Ascending aorta (tissue), 2 donors: Measurements from ENCODE around the gene CHCHD3. TPM values are rescaled to one million over a fixed set of nuclear protein-coding genes. Genes with fewer than 3 reads are reported as not detected.

Source experiments
- DNase-seq, 2 donors: peaks; one replicate each; pipeline ENCODE4 v3.0.0-alpha.2; 2019; ENCODE audit warnings: low spot score in 2 of 2
- H3K27ac ChIP-seq, 2 donors: fragments of 200-600 bp; sonication (generic); one replicate each; pipeline ENCODE4 v1.5.1; 2016 to 2017; ENCODE audit warnings: mild to moderate bottlenecking in 1 of 2
- H3K27me3 ChIP-seq: fragments of 200-600 bp; sonication (generic); one replicate; pipeline ENCODE4 v1.5.1; 2017
- H3K36me3 ChIP-seq, 2 donors: fragments of 200-600 bp; sonication (generic); one replicate each; pipeline ENCODE4 v1.5.1; 2016
- H3K4me1 ChIP-seq, 2 donors: fragments of 200-600 bp; sonication (generic); one replicate each; pipeline ENCODE4 v1.5.1; 2016 to 2017; ENCODE audit warnings: mild to moderate bottlenecking in 1 of 2
- H3K4me3 ChIP-seq, 2 donors: fragments of 200-600 bp; sonication (generic); one replicate each; pipeline ENCODE4 v1.5.1; 2016 to 2017; ENCODE audit warnings: mild to moderate bottlenecking in 1 of 2
- H3K9me3 ChIP-seq, 2 donors: fragments of 200-600 bp; sonication (generic); one replicate each; pipeline ENCODE4 v1.5.1; 2016
- CTCF ChIP-seq, 3 experiments: fragments of 200-600 bp in 2 of 3; fragments of 450-650 bp in 1 of 3; sonication (generic) in 2 of 3; IDR thresholded peaks; one replicate each; pipeline ENCODE4 v1.5.1; 2016 to 2019; ENCODE audit warnings: antibody characterized with exemption in 3 of 3, mild to moderate bottlenecking in 1 of 3, moderate library complexity in 1 of 3
- intact Hi-C: fragments of 100-400 bp; cut with DNase I; formaldehyde crosslinking; loops from one replicate; pipeline ENCODE4 v1.15.1; 2023
- total RNA-seq: library from RNA; depleted of rRNA; stranded (reverse); fragments of >200 nt; gene quantifications from one replicate; pipeline ENCODE4 v1.1.0, GENCODE V29; 2016

Gene CHCHD3
- total RNA-seq, 1 donor from 2014 or later = 26.2 TPM

- no peak overlapping the region for H3K27ac ChIP-seq
- no peaks in the 10 kb centered on the region for H3K36me3 ChIP-seq
- no peak for TF ChIP-seq CTCF (IDR thresholded peaks at IDR 0.05)
- peaks cover under 1 to 2% of the 10 kb centered on the region in 2 donors for H3K4me1 ChIP-seq
- no peak overlapping the region for H3K4me3 ChIP-seq
- H3K27me3 ChIP-seq = no peaks in the 10 kb centered on the region
- intact Hi-C loops = no loop called here
- no peaks in the 10 kb centered on the region for H3K9me3 ChIP-seq
- DNase-seq = no peak
Measured at GRCh38 chr7:133024596-133024995, 57.3 kb downstream of the CHCHD3 start.

DNA sequence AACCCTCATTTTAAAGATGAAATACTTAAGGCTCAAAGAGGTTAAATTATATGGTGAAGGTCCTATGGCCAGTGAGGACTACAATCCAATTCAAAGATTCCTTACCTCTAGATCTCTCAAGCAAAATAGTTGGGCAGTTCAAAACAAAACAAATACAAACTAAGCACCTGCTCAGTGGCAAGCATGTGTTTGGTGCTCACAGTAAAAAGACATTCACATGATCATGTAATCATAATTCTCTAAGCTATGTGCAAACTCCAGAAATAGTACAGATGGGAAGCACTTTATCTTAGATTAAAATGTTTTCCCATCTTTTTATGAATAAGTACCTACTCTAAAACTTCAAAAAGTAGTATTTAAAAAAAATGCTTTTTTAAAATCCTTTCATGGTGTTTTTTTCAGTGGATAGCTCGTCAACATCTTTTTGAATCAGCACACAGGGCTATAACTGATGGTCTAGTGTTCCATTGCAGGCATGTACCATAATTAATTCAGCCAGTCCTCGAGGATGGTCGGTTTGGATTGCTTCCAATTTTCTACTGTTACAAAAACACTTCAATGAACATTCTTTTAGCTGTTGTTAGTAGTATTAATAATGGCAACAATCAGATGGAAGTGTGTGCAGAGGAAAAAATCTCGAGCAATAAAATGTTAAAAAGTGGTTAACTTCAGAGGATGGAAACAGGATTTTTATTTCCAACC is 58.4 kb downstream of the CHCHD3 start:
- H3K4me1 ChIP-seq = no peaks in the 10 kb centered on the region
- H3K4me3 ChIP-seq = no peak overlapping the region
- intact Hi-C loops = no loop called here
- H3K36me3 ChIP-seq = no peaks in the 10 kb centered on the region
- H3K27ac ChIP-seq = no peak overlapping the region
- DNase-seq = no peak
- H3K9me3 ChIP-seq = no peaks in the 10 kb centered on the region
- TF ChIP-seq CTCF (IDR thresholded peaks at IDR 0.05) = no peak
- H3K27me3 ChIP-seq = no peaks in the 10 kb centered on the region

- Histone ChIP-seq H3K4me3 (no peak overlapping the region), H3K4me1 (no peaks in the 10 kb centered on the region), H3K27ac (no peak overlapping the region), H3K9me3 (no peaks in the 10 kb centered on the region), H3K27me3 (no peaks in the 10 kb centered on the region), H3K36me3 (no peaks in the 10 kb centered on the region)
- DNase-seq = no peak
- intact Hi-C loops = no loop called here
- no peak for TF ChIP-seq CTCF (IDR thresholded peaks at IDR 0.05)
Measured at GRCh38 chr7:133022661-133023060, 59.2 kb downstream of the CHCHD3 start.

DNA sequence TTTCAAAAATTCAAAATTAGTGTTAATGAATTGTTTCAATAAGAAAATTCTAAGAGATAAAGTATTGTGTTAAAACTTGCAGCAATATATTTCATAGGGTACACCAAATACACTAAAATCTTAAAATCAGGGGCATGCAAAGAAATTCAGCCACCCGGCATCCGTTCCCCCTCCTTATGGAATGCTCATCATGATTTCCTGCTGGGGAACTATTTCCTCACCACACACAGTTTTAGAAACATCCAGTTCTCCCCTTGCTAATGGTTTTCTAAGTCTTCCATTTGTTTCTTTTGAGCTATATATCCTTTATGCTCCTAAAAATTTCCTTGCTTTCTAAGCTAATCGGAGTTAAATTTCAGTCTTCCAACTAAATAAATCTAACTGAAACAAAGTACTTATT is 60.7 kb downstream of the CHCHD3 start:
- Histone ChIP-seq H3K27ac (no peak overlapping the region), H3K36me3 (no peaks in the 10 kb centered on the region), H3K27me3 (no peaks in the 10 kb centered on the region), H3K4me3 (no peak overlapping the region), H3K4me1 (no peaks in the 10 kb centered on the region), H3K9me3 (no peaks in the 10 kb centered on the region)
- no peak for TF ChIP-seq CTCF (IDR thresholded peaks at IDR 0.05)
- DNase-seq = no peak
- intact Hi-C loops = no loop called here

- intact Hi-C loops = no loop called here
- Histone ChIP-seq H3K27ac (no peak overlapping the region), H3K36me3 (no peaks in the 10 kb centered on the region), H3K4me1 (no peaks in the 10 kb centered on the region), H3K9me3 (no peaks in the 10 kb centered on the region), H3K4me3 (no peak overlapping the region), H3K27me3 (no peaks in the 10 kb centered on the region)
- TF ChIP-seq CTCF (IDR thresholded peaks at IDR 0.05) = no peak
- no peak for DNase-seq
Measured at GRCh38 chr7:133020496-133020895, 61.4 kb downstream of the CHCHD3 start.

DNA sequence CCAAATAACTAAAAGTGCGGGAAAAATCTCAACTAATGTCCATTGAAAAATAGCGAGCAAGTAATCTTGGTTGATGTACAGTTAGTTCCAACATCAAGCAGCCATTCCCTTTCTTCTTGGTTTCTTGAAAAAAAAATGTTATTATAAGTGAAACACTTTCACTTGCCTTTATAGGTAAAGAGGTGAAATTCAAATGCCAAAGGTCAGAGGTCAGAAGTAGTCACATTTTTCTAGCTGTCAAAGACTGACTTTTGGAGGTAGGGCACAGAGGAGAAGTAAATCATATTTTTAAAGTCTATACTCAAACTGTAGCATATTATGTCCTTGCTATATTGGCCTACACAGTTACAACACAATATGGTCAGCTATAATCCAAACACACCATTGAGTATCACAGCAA is 62.3 kb downstream of the CHCHD3 start:
- no peaks in the 10 kb centered on the region for H3K4me1 ChIP-seq
- no peaks in the 10 kb centered on the region for H3K36me3 ChIP-seq
- no peak for TF ChIP-seq CTCF (IDR thresholded peaks at IDR 0.05)
- no peak overlapping the region for H3K27ac ChIP-seq
- intact Hi-C loops = no loop called here
- no peak for DNase-seq
- H3K4me3 ChIP-seq = no peak overlapping the region
- no peaks in the 10 kb centered on the region for H3K9me3 ChIP-seq
- no peaks in the 10 kb centered on the region for H3K27me3 ChIP-seq
